GM10266 (cell line): ENCODE results near the gene CACNA1C.

Experiments
- DNase-seq: peaks from one replicate; pipeline ENCODE4 v3.0.0; 2012; ENCODE audit errors: extremely low spot score
- TF ChIP-seq, protein P1 (sequence below): IDR thresholded peaks from 2 replicates; pipeline ENCODE4 v1.5.1; 2012; ENCODE audit warnings: mild to moderate bottlenecking, low read depth; ENCODE audit not compliant: control insufficient read depth, insufficient read depth; ENCODE audit errors: missing control alignments

CACNA1C gene

GRCh38 chr12:2346416-2346815 lies 293.6 kb downstream of the CACNA1C start:
- TF ChIP-seq, protein P1, sequence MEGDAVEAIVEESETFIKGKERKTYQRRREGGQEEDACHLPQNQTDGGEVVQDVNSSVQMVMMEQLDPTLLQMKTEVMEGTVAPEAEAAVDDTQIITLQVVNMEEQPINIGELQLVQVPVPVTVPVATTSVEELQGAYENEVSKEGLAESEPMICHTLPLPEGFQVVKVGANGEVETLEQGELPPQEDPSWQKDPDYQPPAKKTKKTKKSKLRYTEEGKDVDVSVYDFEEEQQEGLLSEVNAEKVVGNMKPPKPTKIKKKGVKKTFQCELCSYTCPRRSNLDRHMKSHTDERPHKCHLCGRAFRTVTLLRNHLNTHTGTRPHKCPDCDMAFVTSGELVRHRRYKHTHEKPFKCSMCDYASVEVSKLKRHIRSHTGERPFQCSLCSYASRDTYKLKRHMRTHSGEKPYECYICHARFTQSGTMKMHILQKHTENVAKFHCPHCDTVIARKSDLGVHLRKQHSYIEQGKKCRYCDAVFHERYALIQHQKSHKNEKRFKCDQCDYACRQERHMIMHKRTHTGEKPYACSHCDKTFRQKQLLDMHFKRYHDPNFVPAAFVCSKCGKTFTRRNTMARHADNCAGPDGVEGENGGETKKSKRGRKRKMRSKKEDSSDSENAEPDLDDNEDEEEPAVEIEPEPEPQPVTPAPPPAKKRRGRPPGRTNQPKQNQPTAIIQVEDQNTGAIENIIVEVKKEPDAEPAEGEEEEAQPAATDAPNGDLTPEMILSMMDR, result no peak
- DNase-seq, result no peak

DNA sequence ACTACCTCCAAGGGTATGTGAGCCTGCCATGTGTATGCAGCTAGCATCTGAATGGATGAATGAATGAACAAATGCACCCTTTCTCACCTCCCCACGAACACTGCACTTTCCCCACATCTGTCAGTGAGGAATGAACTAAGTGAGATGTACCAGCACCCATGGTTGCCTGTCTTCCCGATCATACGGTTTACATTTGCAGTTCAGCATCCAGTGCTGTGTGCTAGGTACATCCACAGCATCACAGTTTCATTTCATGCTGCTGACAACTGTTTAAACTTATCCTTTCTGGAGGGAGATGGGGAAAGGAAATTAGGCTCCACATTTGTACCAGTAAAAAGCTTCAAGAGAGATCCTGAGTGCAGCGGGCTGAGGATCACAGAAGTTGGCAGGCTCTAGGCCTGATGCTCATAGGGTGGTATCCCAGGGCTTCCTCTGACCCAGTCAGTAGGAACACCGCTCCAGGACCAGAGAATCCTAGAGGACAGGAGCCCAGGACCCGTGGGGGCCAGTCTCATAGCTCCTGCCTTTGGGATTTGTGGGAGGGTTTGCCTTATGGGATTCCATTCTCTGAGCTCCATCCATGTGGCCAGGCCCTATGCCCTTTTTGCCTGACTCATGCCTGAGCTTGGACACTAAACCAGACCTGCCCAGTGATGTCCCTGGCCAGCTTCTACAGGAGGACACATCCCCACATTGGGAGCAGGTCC lies 294.5 kb downstream of the CACNA1C start:
- DNase-seq, result no peak
- TF ChIP-seq, protein P1, result no peak

GRCh38 chr12:2347844-2348481 lies 295.2 kb downstream of the CACNA1C start:
- TF ChIP-seq, protein P1, result no peak
- no peak for DNase-seq

GRCh38 chr12:2348482-2348852 lies 295.7 kb downstream of the CACNA1C start:
- TF ChIP-seq, protein P1, result no peak
- DNase-seq, result no peak

GRCh38 chr12:2351161-2351560 lies 298.4 kb downstream of the CACNA1C start:
- TF ChIP-seq, protein P1, result no peak
- DNase-seq, result no peak

DNA sequence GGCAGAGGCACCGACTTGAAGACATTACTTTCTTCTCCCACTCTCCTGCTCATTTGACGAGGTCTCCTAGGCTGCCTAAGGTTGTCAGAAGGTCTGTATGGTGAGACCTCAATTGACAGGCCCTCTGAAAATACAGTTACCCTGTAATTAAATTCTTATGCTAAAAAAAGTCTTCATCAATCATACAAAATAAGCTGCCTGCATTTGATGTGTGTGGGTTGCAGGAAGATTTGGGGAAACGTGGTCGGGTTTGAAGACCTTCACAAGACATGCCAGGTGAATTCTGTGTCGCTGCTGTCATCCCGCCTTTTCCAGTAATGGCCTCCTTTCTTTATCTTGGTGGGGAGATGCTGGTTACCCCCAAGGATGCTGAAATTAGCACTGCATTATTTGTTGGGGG lies 299.4 kb downstream of the CACNA1C start:
- TF ChIP-seq, protein P1, result no peak
- no peak for DNase-seq

GRCh38 chr12:2353281-2353680 lies 300.5 kb downstream of the CACNA1C start:
- no peak for DNase-seq
- TF ChIP-seq, protein P1, result no peak
